Suprapubic skin (tissue), 3 donors: ENCODE measurements around the gene SYT2.
"Not testable (repeated sequence)": the region's sequence is repeated elsewhere in the genome, so short reads cannot be mapped to it uniquely, and the experiment has no call there.

Experiments used
- POLR2A ChIP-seq, 2 donors: fragments of 450-650 bp; IDR thresholded peaks; one replicate each; pipeline ENCODE4 v1.6.1; 2017; ENCODE audit warnings: antibody characterized with exemption in 2 of 2, mild to moderate bottlenecking in 2 of 2, moderate library complexity in 2 of 2
- TF ChIP-seq, protein P1 (sequence below), 2 donors: fragments of 200-600 bp in 1 of 2; fragments of 450-650 bp in 1 of 2; sonication (generic) in 1 of 2; IDR thresholded peaks; one replicate each; pipeline ENCODE4 v1.5.1; 2016 to 2019; ENCODE audit warnings: antibody characterized with exemption in 2 of 2, mild to moderate bottlenecking in 1 of 2, moderate library complexity in 1 of 2

- TF ChIP-seq POLR2A (IDR thresholded peaks at IDR 0.05) = not testable (repeated sequence)
- TF ChIP-seq, protein P1, sequence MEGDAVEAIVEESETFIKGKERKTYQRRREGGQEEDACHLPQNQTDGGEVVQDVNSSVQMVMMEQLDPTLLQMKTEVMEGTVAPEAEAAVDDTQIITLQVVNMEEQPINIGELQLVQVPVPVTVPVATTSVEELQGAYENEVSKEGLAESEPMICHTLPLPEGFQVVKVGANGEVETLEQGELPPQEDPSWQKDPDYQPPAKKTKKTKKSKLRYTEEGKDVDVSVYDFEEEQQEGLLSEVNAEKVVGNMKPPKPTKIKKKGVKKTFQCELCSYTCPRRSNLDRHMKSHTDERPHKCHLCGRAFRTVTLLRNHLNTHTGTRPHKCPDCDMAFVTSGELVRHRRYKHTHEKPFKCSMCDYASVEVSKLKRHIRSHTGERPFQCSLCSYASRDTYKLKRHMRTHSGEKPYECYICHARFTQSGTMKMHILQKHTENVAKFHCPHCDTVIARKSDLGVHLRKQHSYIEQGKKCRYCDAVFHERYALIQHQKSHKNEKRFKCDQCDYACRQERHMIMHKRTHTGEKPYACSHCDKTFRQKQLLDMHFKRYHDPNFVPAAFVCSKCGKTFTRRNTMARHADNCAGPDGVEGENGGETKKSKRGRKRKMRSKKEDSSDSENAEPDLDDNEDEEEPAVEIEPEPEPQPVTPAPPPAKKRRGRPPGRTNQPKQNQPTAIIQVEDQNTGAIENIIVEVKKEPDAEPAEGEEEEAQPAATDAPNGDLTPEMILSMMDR (IDR thresholded peaks at IDR 0.05) = not testable (repeated sequence)
Measured at GRCh38 chr1:202552615-202553014, 157.6 kb downstream of the SYT2 start.
